Gastroesophageal sphincter (tissue), 4 donors: Measurements from ENCODE around the gene MS4A2. TPM values are rescaled to one million over a fixed set of nuclear protein-coding genes. Genes with fewer than 3 reads are reported as not detected.

Experiments
- ATAC-seq: fragments of 150-250 bp; one replicate; pipeline ENCODE4 v1.9.1; 2016; ENCODE audit warnings: mild to moderate bottlenecking, moderate library complexity
- H3K27ac ChIP-seq, 4 donors: fragments of 200-600 bp; sonication (generic) in 3 of 4; 1 replicate in 3 of 4; 2 replicates in 1 of 4; pipeline ENCODE4 v1.5.1; 2016 to 2019
- H3K27me3 ChIP-seq: fragments of 200-600 bp; sonication (generic); one replicate; pipeline ENCODE4 v1.5.1; 2019
- H3K36me3 ChIP-seq, 2 donors: fragments of 200-600 bp; sonication (generic); one replicate each; pipeline ENCODE4 v1.5.1; 2019; ENCODE audit warnings: control low read depth in 1 of 2
- H3K4me1 ChIP-seq, 3 donors: fragments of 200-600 bp; sonication (generic); 1 replicate in 2 of 3; 2 replicates in 1 of 3; pipeline ENCODE4 v1.5.1; 2016 to 2019; ENCODE audit warnings: control low read depth in 2 of 3
- H3K4me3 ChIP-seq, 2 donors: fragments of 200-600 bp; sonication (generic); one replicate each; pipeline ENCODE4 v1.5.1; 2019; ENCODE audit warnings: mild to moderate bottlenecking in 1 of 2, moderate library complexity in 1 of 2
- H3K9me3 ChIP-seq, 3 donors: fragments of 200-600 bp; sonication (generic); one replicate each; pipeline ENCODE4 v1.5.1; 2017 to 2019; ENCODE audit warnings: control low read depth in 2 of 3
- CTCF ChIP-seq, 4 experiments: fragments of 200-600 bp in 2 of 4; fragments of 450-650 bp in 2 of 4; sonication (generic) in 1 of 4; IDR thresholded peaks; one replicate each; pipeline ENCODE4 v1.5.1; 2017 to 2019; ENCODE audit warnings: antibody characterized with exemption in 4 of 4, mild to moderate bottlenecking in 2 of 4, moderate library complexity in 2 of 4
- EP300 ChIP-seq: sonication (generic); formaldehyde crosslinking; IDR thresholded peaks from one replicate; pipeline ENCODE4 v1.6.1; 2017; ENCODE audit warnings: antibody characterized with exemption, mild to moderate bottlenecking
- POLR2A ChIP-seq, 2 donors: fragments of 450-650 bp; IDR thresholded peaks; one replicate each; pipeline ENCODE4 v1.6.1; 2017; ENCODE audit warnings: antibody characterized with exemption in 2 of 2, mild to moderate bottlenecking in 2 of 2, moderate library complexity in 1 of 2
- POLR2AphosphoS5 ChIP-seq: sonication (generic); formaldehyde crosslinking; IDR thresholded peaks from one replicate; pipeline ENCODE4 v1.6.1; 2017; ENCODE audit warnings: antibody characterized with exemption
- WGBS, 2 donors: methylation state at CpG; one replicate each; pipeline ENCODE4 v1.1.5; 2018; ENCODE audit warnings: low coverage in 1 of 2; 5-methylcytosine and 5-hydroxymethylcytosine counted together
- total RNA-seq, 4 donors: library from RNA; depleted of rRNA; stranded (reverse); fragments of >200 nt; gene quantifications; one replicate each; pipeline ENCODE4 v1.1.0, GENCODE V29; 2016

The MS4A2 gene
- total RNA-seq, 4 donors from 2014 or later = 1.2 to 4.7 (median 1.7) TPM; not detected in 1

- H3K9me3 ChIP-seq = peaks cover 0 to 21% (median 0%) of the 10 kb centered on the region in 3 donors
- no peak for ATAC-seq
- no peak for TF ChIP-seq EP300
- TF ChIP-seq POLR2A (IDR thresholded peaks at IDR 0.05) = no peak
- no peak for TF ChIP-seq POLR2AphosphoS5
- TF ChIP-seq CTCF (IDR thresholded peaks at IDR 0.05) = no peak
- no peaks in the 10 kb centered on the region for H3K36me3 ChIP-seq
- 25% methylated on average over 1 of the region's 1 CpG; no CpG with 5 or more reads in 1 of the 2 donors for whole genome bisulfite sequencing, 2 donors
- no peaks in the 10 kb centered on the region for H3K27me3 ChIP-seq
- no peak overlapping the region for H3K4me3 ChIP-seq
- H3K4me1 ChIP-seq = no peaks in the 10 kb centered on the region
- no peak overlapping the region for H3K27ac ChIP-seq
Measured at GRCh38 chr11:60133917-60134316, 45.5 kb downstream of the MS4A2 start.

- Histone ChIP-seq H3K27me3 (no peaks in the 10 kb centered on the region), H3K27ac (no peak overlapping the region), H3K9me3 (no peaks in the 10 kb centered on the region), H3K4me1 (no peaks in the 10 kb centered on the region), H3K4me3 (no peak overlapping the region), H3K36me3 (no peaks in the 10 kb centered on the region)
- TF ChIP-seq CTCF (IDR thresholded peaks at IDR 0.05) (no peak), EP300 (no peak), POLR2AphosphoS5 (no peak), POLR2A (IDR thresholded peaks at IDR 0.05) (no peak)
- ATAC-seq = no peak
- WGBS, 2 donors = 84 to 92% methylated on average over 3 of the region's 3 CpGs
Measured at GRCh38 chr11:60143768-60144167, 55.3 kb downstream of the MS4A2 start.

- WGBS, 2 donors = 85 to 89% methylated on average over 3 of the region's 3 CpGs
- ATAC-seq = no peak
- H3K27ac ChIP-seq = no peak overlapping the region
Measured at GRCh38 chr11:60145677-60146076, 57.2 kb downstream of the MS4A2 start.

More at GRCh38 chr11:60145677-60146076, 57.2 kb downstream of the MS4A2 start:
- Histone ChIP-seq H3K9me3 (no peaks in the 10 kb centered on the region), H3K4me3 (no peak overlapping the region), H3K27me3 (no peaks in the 10 kb centered on the region), H3K36me3 (no peaks in the 10 kb centered on the region), H3K4me1 (no peaks in the 10 kb centered on the region)
- TF ChIP-seq EP300 = no peak
- TF ChIP-seq POLR2A (IDR thresholded peaks at IDR 0.05) = no peak
- TF ChIP-seq CTCF (IDR thresholded peaks at IDR 0.05) = no peak
- no peak for TF ChIP-seq POLR2AphosphoS5

Other genes starting within 250 kb of the MS4A2 start
- not detected for gene CBLIF, start 243.2 kb upstream of the MS4A2 start, total RNA-seq
- 10 to 100 TPM in 1 of 4 donors, not detected in 3; 23.8 TPM for gene TCN1, start 222.2 kb upstream of the MS4A2 start, total RNA-seq
- gene OOSP3, start 209.9 kb upstream of the MS4A2 start, total RNA-seq = not detected
- not detected for gene OOSP1, start 150.2 kb upstream of the MS4A2 start, total RNA-seq
- gene OOSP4A, start 124.6 kb upstream of the MS4A2 start, total RNA-seq = not detected
- not detected for gene OOSP4B, start 71.5 kb upstream of the MS4A2 start, total RNA-seq
- not detected for gene OOSP2, start 48.3 kb upstream of the MS4A2 start, total RNA-seq
- not detected for gene MS4A3, start 32.0 kb upstream of the MS4A2 start, total RNA-seq
- gene MS4A6A, start 94.4 kb downstream of the MS4A2 start, total RNA-seq = 100 to 1,000 TPM in 2 of 4 donors, 10 to 100 TPM in 2; 27.5 to 137 (median 74.3) TPM
- 1 to 10 TPM in 3 of 4 donors, not detected in 1; 3.0 to 8.2 (median 3.9) TPM for gene MS4A4E, start 154.5 kb downstream of the MS4A2 start, total RNA-seq
- gene MS4A4A, start 192.0 kb downstream of the MS4A2 start, total RNA-seq = 10 to 100 TPM; 10.5 to 65.7 (median 25.8) TPM
- not detected for gene MS4A6E, start 238.6 kb downstream of the MS4A2 start, total RNA-seq